K562 treated with DMSO at 1 percent for 4 hours (cell line): Measurements from ENCODE around the gene GC. TPM values are rescaled to one million over a fixed set of nuclear protein-coding genes. Genes with fewer than 3 reads are reported as not detected.

ENCODE experiments used
- total RNA-seq: library from RNA; unstranded; fragments of 300-600 nt; gene quantifications from 2 replicates; pipeline ENCODE4 v1.2.3, GENCODE V29; 2022; ENCODE audit not compliant: insufficient read depth

The GC gene, protein sequence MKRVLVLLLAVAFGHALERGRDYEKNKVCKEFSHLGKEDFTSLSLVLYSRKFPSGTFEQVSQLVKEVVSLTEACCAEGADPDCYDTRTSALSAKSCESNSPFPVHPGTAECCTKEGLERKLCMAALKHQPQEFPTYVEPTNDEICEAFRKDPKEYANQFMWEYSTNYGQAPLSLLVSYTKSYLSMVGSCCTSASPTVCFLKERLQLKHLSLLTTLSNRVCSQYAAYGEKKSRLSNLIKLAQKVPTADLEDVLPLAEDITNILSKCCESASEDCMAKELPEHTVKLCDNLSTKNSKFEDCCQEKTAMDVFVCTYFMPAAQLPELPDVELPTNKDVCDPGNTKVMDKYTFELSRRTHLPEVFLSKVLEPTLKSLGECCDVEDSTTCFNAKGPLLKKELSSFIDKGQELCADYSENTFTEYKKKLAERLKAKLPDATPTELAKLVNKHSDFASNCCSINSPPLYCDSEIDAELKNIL
- total RNA-seq: 0.79 TPM in 1 of 2 replicates, not detected in the other

DNA sequence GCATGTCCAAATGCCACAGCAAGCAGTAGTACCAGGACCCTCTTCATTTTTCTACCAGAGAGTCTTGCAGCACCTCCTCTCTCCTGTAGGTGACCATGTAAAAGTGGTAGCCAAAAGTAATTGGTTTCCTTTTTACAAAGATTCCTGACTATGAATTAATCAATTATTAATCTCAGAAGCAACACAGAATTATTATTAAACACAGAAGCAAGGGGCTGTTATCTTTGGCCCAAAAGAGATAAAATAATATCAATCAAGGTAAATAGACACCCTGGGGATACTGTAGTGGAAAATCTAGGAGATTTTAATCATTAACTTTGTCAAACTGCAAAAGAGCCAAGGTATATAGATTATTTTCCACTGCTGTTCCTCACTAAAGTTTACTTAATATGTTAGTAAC, at the start of gene GC:
Gene GC (minus strand): TSS at position 108 of the 400 bp plus-strand sequence. CDS start 61 bp downstream, at position 47.

Other genes starting within 250 kb of the GC start
- gene NPFFR2, start 247.9 kb upstream of the GC start, total RNA-seq: 2.3 TPM in 2 replicates